ENCODE measurements around the gene NEBL.
"Not testable (repeated sequence)": the region's sequence is repeated elsewhere in the genome, so short reads cannot be mapped to it uniquely, and the experiment has no call there.

DNA sequence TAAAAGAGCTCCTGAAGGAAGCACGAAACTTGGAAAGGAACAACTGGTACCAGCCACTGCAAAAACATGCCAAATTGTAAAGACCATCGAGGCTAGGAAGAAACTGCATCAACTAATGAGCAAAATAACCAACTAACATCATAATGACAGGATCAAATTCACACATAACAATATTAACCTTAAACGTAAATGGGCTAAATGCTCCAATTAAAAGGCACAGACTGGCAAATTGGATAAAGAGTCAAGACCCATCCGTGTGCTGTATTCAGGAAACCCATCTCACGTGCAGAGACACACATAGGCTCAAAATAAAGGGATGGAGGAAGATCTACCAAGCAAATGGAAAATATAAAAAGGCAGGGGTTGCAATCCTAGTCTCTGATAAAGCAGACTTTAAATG is 42.3 kb upstream of the NEBL start:
- TF ChIP-seq, protein P1, sequence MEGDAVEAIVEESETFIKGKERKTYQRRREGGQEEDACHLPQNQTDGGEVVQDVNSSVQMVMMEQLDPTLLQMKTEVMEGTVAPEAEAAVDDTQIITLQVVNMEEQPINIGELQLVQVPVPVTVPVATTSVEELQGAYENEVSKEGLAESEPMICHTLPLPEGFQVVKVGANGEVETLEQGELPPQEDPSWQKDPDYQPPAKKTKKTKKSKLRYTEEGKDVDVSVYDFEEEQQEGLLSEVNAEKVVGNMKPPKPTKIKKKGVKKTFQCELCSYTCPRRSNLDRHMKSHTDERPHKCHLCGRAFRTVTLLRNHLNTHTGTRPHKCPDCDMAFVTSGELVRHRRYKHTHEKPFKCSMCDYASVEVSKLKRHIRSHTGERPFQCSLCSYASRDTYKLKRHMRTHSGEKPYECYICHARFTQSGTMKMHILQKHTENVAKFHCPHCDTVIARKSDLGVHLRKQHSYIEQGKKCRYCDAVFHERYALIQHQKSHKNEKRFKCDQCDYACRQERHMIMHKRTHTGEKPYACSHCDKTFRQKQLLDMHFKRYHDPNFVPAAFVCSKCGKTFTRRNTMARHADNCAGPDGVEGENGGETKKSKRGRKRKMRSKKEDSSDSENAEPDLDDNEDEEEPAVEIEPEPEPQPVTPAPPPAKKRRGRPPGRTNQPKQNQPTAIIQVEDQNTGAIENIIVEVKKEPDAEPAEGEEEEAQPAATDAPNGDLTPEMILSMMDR (IDR thresholded peaks at IDR 0.05) = not testable (repeated sequence)
- not testable (repeated sequence) for TF ChIP-seq POLR2A (IDR thresholded peaks at IDR 0.05)
